Type B pancreatic cell (in vitro differentiated cells): ENCODE results near the gene PCBP4. TPM values are rescaled to one million over a fixed set of nuclear protein-coding genes. Genes with fewer than 3 reads are reported as not detected.

Experiments
- DNase-seq: peaks from one replicate; pipeline ENCODE4 v3.0.0; 2021; ENCODE audit warnings: mixed read lengths; ENCODE audit not compliant: unreplicated experiment; ENCODE audit errors: extremely low spot score
- H3K27ac Mint-ChIP-seq: 2 replicates; pipeline ENCODE4 v1.8.0; 2021; ENCODE audit warnings: mild to moderate bottlenecking, mixed read lengths
- H3K27me3 Mint-ChIP-seq: 2 replicates; pipeline ENCODE4 v1.8.0; 2021; ENCODE audit warnings: mixed read lengths
- H3K36me3 Mint-ChIP-seq: 2 replicates; pipeline ENCODE4 v1.8.0; 2021; ENCODE audit warnings: mixed read lengths
- H3K4me1 Mint-ChIP-seq: one replicate; pipeline ENCODE4 v1.8.0; 2021; ENCODE audit warnings: mixed read lengths; ENCODE audit not compliant: unreplicated experiment
- H3K4me3 Mint-ChIP-seq: 2 replicates; pipeline ENCODE4 v1.8.0; 2021; ENCODE audit warnings: mild to moderate bottlenecking, mixed read lengths
- H3K9me3 Mint-ChIP-seq: 2 replicates; pipeline ENCODE4 v1.8.0; 2021; ENCODE audit warnings: mixed read lengths
- total RNA-seq: library from RNA; stranded (reverse); gene quantifications from 2 replicates; pipeline ENCODE4 v1.2.1, GENCODE V29; 2021; ENCODE audit warnings: low replicate concordance
- TF ChIP-seq, protein P1 (sequence below): fragments of 200-600 bp; sonication (generic); conservative IDR thresholded peaks from 2 replicates; pipeline ENCODE4 v1.5.0; 2021; ENCODE audit warnings: antibody characterized with exemption, mild to moderate bottlenecking

The PCBP4 gene
- total RNA-seq, 1 donor from 2014 or later: 91.9 TPM

DNA sequence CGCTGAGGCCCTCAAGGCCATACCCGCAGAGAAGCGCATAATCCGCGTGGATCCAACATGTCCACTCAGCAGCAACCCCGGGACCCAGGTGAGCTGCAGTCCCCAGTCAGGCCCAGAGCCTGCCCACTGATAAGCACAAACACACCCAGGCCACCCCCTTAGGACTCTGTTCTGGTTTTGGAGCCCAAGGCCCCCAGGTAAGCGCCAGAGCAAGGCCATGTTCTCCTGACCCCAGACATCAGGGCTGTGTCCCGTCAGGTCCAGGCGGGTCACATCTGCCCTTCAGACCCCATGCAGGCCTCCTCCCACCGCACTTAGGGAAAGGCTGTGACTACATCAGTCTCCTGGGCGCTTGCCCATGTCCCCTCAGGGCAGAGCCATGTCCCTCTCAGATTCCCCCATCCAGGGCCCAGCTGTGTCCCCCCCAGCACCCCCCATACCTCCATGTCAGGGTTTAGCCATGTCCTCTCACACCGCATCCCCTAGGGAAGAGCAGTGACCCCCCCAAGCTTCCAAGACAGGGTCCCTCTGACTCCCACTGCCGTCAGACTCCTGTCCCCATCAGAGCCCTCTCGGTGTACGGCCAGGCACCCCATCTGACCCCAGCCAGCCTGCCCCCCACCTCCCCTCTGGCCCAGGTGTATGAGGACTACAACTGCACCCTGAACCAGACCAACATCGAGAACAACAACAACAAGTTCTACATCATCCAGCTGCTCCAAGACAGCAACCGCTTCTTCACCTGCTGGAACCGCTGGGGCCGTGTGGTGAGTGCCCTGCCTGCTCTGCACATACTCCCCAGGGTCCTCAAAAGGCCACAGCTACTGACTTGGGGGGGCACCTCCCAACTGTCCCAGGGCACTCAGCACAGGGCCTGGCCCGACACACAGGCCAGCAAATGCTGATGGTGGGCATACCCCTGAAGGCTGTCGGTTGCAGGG, 23.5 kb downstream of the PCBP4 start:
- H3K27ac Mint-ChIP-seq: peak overlapping the region; percentile 50

DNA sequence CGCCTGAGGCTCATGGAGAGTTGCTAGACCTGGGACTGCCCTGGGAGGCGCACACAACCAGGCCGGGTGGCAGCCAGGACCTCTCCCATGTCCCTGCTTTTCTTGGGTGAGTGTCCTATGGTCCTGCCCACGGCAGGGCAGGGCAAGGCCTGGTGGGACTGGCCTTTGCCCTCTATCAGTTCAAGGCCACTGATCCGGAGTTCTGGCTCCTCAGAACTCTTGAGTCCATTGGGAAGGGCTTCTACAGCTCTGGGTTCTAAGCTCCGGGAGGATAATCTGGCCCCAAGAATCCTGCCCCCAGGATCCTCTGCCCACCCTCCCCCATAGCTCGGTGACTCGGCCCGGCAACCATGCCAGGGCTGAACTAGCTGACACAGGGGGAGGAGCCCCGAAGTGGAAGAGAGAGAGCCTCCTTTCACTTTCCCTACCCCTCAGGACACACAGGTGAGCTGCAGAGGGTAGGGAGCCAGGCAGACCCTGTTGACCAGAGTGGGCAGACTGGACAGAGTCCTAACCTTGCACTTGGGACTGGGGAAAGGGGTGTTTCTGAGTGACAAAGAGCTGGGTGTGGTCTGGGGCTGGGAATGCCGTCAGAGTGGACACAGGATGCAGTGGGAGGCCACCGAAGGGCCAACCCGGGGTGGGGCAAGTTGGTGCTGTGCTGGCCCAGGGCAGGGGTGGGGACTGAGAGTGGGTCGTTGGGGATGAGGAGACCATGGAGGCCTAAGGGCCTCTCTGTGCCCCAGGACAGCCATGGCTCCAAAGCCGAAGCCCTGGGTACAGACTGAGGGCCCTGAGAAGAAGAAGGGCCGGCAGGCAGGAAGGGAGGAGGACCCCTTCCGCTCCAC, 24.4 kb downstream of the PCBP4 start:
- TF ChIP-seq, protein P1, sequence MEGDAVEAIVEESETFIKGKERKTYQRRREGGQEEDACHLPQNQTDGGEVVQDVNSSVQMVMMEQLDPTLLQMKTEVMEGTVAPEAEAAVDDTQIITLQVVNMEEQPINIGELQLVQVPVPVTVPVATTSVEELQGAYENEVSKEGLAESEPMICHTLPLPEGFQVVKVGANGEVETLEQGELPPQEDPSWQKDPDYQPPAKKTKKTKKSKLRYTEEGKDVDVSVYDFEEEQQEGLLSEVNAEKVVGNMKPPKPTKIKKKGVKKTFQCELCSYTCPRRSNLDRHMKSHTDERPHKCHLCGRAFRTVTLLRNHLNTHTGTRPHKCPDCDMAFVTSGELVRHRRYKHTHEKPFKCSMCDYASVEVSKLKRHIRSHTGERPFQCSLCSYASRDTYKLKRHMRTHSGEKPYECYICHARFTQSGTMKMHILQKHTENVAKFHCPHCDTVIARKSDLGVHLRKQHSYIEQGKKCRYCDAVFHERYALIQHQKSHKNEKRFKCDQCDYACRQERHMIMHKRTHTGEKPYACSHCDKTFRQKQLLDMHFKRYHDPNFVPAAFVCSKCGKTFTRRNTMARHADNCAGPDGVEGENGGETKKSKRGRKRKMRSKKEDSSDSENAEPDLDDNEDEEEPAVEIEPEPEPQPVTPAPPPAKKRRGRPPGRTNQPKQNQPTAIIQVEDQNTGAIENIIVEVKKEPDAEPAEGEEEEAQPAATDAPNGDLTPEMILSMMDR: no peak
- Mint-ChIP-seq H3K4me1 (peaks cover 17% of the 10 kb centered on the region), H3K36me3 (no peaks in the 10 kb centered on the region), H3K9me3 (no peaks in the 10 kb centered on the region), H3K4me3 (peak overlapping the region; percentile 94), H3K27me3 (no peaks in the 10 kb centered on the region), H3K27ac (peak overlapping the region; percentile 61)
- DNase-seq: no peak

More for the DNA sequence above, 23.5 kb downstream of the PCBP4 start:
- H3K4me3 Mint-ChIP-seq: peak overlapping the region; percentile 25
- no peaks in the 10 kb centered on the region for H3K27me3 Mint-ChIP-seq
- TF ChIP-seq, protein P1: no peak
- no peak for DNase-seq
- no peaks in the 10 kb centered on the region for H3K36me3 Mint-ChIP-seq
- no peaks in the 10 kb centered on the region for H3K9me3 Mint-ChIP-seq
- peaks cover 22% of the 10 kb centered on the region for H3K4me1 Mint-ChIP-seq

DNA sequence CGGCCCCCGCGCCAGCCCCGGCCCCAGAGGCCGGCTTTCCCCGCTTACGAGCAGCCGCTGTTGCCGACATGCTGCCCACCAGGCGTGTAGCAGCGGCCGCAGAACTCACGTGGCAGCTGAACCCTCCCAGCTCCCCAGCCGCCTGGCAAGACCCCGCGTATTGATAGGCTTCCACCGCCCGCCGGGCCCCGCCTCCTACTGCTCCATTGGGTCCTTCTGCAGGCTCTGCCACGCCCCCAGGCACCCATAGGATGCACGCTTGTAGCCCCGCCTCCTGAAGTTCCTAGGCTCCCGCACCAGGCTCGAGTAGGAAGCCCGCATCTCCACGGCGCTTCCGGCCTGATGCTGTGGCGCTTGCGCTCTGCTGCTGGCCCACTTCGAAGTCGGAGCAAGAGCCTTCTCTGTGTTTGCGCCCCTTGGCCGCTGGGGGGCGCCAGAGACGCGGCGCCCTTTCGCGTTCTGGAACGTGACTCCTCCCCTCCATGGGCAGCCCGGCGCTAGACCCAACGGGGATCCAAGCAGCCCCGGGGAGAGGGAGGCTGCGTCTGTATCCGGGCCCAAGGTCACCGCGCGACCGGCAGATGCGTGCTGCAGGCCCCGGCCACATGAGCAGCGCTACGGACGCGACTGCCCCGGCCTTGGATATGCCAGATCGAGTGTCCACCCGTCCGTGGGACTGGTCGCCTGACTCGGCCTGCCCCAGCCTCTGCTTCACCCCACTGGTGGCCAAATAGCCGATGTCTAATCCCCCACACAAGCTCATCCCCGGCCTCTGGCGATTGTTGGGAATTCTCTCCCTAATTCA, 25.3 kb downstream of the PCBP4 start, which contains the start of the genes PARP3 and RRP9:
TSS of gene PARP3 (plus strand) at position 566 of the 805 bp plus-strand sequence. CDS start 993 bp downstream, outside the sequence.
TSS of gene RRP9 (minus strand) at position 107 of the 805 bp plus-strand sequence. CDS start at position 70, 37 bp downstream.
- Mint-ChIP-seq H3K4me1 (peaks cover 17% of the 10 kb centered on the region), H3K4me3 (peak within 1 kb of the TSS; percentile 94), H3K27me3 (no peaks in the 10 kb centered on the region), H3K36me3 (no peaks in the 10 kb centered on the region), H3K9me3 (no peaks in the 10 kb centered on the region), H3K27ac (peak within 1 kb of the TSS; percentile 61)
- TF ChIP-seq, protein P1: peak; percentile 100
- peak; percentile 99 for DNase-seq

DNA sequence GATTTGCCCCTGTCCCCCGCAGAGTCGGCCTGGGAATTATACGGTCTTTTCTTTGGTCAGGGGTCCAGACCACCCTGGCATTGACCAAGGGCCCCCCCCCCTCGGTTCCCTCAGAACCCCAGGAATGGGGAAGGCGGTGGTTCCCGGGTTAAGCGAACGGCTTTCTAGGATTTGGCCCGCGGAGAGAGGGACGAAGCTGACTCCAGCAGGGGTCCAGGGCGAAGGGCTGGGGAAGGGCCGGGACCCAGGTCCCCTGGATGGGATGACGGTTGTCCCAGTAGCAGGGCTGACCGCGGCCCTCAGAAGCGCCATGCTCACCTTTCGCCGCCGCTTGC, 25.8 kb downstream of the PCBP4 start:
- DNase-seq: no peak
- Mint-ChIP-seq H3K4me1 (peaks cover 17% of the 10 kb centered on the region), H3K9me3 (no peaks in the 10 kb centered on the region), H3K27me3 (no peaks in the 10 kb centered on the region), H3K36me3 (no peaks in the 10 kb centered on the region), H3K27ac (no peak overlapping the region), H3K4me3 (peak overlapping the region; percentile 94)
- TF ChIP-seq, protein P1: no peak
